Heart left ventricle (tissue), 13 donors: ENCODE results near the gene ERCC6L2.

Experiments used
- CTCF ChIP-seq, 12 donors: fragments of 200-600 bp; sonication (generic) in 4 of 12; IDR thresholded peaks; one replicate each; pipeline versions ENCODE4 v1.5.0 to v1.8.0; 2018 to 2022; ENCODE audit warnings: antibody characterized with exemption in 12 of 12, mild to moderate bottlenecking in 5 of 12
- POLR2A ChIP-seq, 2 donors: fragments of 450-650 bp; IDR thresholded peaks; one replicate each; pipeline ENCODE4 v1.6.1; 2017; ENCODE audit warnings: antibody characterized with exemption in 2 of 2, mild to moderate bottlenecking in 2 of 2, moderate library complexity in 2 of 2
- donor health status: ischemic (EF 13 %, LVEDD 7.1; RV severe dilation, severe dysfunction).
- donor health status: DM: no; HTN: yes; CAD: no.
- donor health status: DM: no; HTN: no; CAD: no.
- donor health status: ischemic (EF 25% LVEDD 6.9; RV normal size, moderate dysfunction).
- donor health status: ischemic (EF 25% LVEDD 5.7; RV mildly dilated, moderate dysfunction).
- donor health status: ischemic (EF 35%, LVEDD 5.7; RV mildly dilated, moderate dysfunction).
- donor health status: nonischemic (EF 11% LVEDD 7.7; RV severe dilation, severe dysfunction).
- donor health status: DM: yes; HTN: yes; CAD: no.
- donor health status: PGD.
- donor health status: ischemic (EF 29% LVEDD 5.4; RV normal size, mild dysfunction).
- donor health status: nonischemic (EF 23%, LVEDD 6.1; RV moderate dilation, normal function).

GRCh38 chr9:95924987-95925386 is 49.5 kb downstream of the ERCC6L2 start:
- TF ChIP-seq CTCF (IDR thresholded peaks at IDR 0.05), result no peak
- TF ChIP-seq POLR2A (IDR thresholded peaks at IDR 0.05), result no peak
